ENCODE results near the gene MRPL12. TPM values are rescaled to one million over a fixed set of nuclear protein-coding genes. Genes with fewer than 3 reads are reported as not detected.

MRPL12 gene
- total and polyA plus RNA-seq, 9 of the 15 experiments (the other 6 are each of a cell fraction or from before 2014, with no cell fraction given): 0.94 to 338 (median 100) TPM

- TF ChIP-seq MGA (IDR thresholded peaks at IDR 0.05) (no peak), SMAD4 (CRISPR knock-in tag; conservative IDR thresholded peaks at IDR 0.05) (no peak), ZNF3 (CRISPR knock-in tag; IDR thresholded peaks at IDR 0.05) (no peak), TCF7L2 (IDR thresholded peaks at IDR 0.05; ENCODE audit: low read depth, low read length) (no peak), NR2F6 (CRISPR knock-in tag; IDR thresholded peaks at IDR 0.05) (no peak), TCF7 (IDR thresholded peaks at IDR 0.05; ENCODE audit: borderline replicate concordance) (no peak)
These were observed 22.3 kb downstream of the MRPL12 start (continued) for GRCh38 chr17:81725439-81725838.
